HL-60 (cell line): ENCODE measurements around the gene MAPK12.

Experiments
- DNase-seq, 2 experiments: peaks; one replicate each; pipeline ENCODE4 v3.0.0-alpha.2; 2010 to 2020; ENCODE audit warnings: low read depth in 1 of 2, low spot score in 1 of 2
- H3K27ac ChIP-seq: fragments of 250-450 bp; sonication (Bioruptor Pico); replicated peaks from 2 replicates; pipeline ENCODE4 v1.5.1; 2020; ENCODE audit warnings: mild to moderate bottlenecking, moderate library complexity
- H3K27me3 ChIP-seq: fragments of 250-450 bp; sonication (Bioruptor Pico); 2 replicates; pipeline ENCODE4 v1.5.1; 2021; ENCODE audit warnings: mild to moderate bottlenecking, moderate library complexity; ENCODE audit not compliant: insufficient read depth, poor library complexity, severe bottlenecking
- H3K4me3 ChIP-seq: replicated peaks from 2 replicates; pipeline ENCODE4 v1.5.1; 2011; ENCODE audit warnings: mild to moderate bottlenecking, control low read depth, low read length; ENCODE audit not compliant: insufficient read depth
- GABPA ChIP-seq: IDR thresholded peaks from 2 replicates; pipeline ENCODE4 v1.6.1; 2012; ENCODE audit warnings: low read depth
- POLR2AphosphoS5 ChIP-seq: IDR thresholded peaks from 2 replicates; pipeline ENCODE4 v1.6.1; 2012; ENCODE audit warnings: low read depth
- SPI1 ChIP-seq: IDR thresholded peaks from 2 replicates; pipeline ENCODE4 v1.6.1; 2012; ENCODE audit warnings: low read depth, mild to moderate bottlenecking, borderline replicate concordance
- TF ChIP-seq, protein P1 (sequence below): IDR thresholded peaks from 2 replicates; pipeline ENCODE4 v1.6.1; 2012; ENCODE audit warnings: low read depth; ENCODE audit not compliant: insufficient replicate concordance
- TF ChIP-seq, protein P2 (sequence below): IDR thresholded peaks from one replicate; pipeline ENCODE4 v1.5.1; 2011; ENCODE audit warnings: low read length, control low read depth, inconsistent platforms; ENCODE audit not compliant: insufficient read depth

The MAPK12 gene

DNA sequence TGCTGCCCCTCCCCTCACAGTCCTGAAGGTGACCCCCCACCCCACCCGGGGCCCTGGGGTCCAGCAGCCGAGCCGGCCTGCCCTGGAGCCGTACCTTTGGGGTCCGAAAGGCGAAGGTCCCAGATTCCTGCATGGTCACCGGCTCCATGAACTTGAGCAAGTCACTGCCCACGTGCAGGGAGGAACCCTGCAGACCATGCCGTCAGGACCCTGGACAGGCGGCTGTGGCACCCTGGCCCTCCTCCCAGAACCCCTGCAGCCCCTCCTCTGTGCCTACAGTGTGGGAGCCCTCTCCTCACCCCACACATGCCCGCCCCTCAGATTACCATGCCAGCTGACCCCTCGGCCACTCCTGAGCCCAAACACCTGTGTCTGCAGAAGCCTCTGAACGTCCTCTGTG lies 23.0 kb upstream of the MAPK12 start:
- TF ChIP-seq, protein P1, sequence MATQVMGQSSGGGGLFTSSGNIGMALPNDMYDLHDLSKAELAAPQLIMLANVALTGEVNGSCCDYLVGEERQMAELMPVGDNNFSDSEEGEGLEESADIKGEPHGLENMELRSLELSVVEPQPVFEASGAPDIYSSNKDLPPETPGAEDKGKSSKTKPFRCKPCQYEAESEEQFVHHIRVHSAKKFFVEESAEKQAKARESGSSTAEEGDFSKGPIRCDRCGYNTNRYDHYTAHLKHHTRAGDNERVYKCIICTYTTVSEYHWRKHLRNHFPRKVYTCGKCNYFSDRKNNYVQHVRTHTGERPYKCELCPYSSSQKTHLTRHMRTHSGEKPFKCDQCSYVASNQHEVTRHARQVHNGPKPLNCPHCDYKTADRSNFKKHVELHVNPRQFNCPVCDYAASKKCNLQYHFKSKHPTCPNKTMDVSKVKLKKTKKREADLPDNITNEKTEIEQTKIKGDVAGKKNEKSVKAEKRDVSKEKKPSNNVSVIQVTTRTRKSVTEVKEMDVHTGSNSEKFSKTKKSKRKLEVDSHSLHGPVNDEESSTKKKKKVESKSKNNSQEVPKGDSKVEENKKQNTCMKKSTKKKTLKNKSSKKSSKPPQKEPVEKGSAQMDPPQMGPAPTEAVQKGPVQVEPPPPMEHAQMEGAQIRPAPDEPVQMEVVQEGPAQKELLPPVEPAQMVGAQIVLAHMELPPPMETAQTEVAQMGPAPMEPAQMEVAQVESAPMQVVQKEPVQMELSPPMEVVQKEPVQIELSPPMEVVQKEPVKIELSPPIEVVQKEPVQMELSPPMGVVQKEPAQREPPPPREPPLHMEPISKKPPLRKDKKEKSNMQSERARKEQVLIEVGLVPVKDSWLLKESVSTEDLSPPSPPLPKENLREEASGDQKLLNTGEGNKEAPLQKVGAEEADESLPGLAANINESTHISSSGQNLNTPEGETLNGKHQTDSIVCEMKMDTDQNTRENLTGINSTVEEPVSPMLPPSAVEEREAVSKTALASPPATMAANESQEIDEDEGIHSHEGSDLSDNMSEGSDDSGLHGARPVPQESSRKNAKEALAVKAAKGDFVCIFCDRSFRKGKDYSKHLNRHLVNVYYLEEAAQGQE = peak; percentile 10
- TF ChIP-seq SPI1 (no peak), POLR2AphosphoS5 (no peak)
- Histone ChIP-seq H3K27me3 (no peaks in the 10 kb centered on the region), H3K4me3 (no peak overlapping the region), H3K27ac (no peak overlapping the region)
- DNase-seq = no peak

DNA sequence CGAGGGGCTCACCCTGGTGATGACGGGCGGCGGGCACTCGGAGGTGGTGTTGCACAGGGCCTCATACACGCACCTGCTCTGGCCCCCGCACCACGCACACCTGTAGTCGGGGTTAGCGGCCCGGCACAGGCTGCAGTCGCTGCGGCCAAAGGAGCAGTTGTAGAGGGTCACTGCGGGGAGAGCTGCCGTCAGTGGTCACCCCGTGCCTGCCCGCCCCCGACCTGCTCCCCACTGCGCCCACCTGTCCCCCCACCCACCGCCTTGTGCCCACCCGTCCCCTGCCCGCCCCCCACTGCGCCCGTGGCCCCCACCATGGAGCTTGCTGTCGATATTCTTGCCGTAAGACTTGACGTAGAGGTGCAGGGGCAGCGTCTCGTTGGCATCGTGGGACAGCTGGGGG lies 22.3 kb upstream of the MAPK12 start:
- TF ChIP-seq, protein P2, sequence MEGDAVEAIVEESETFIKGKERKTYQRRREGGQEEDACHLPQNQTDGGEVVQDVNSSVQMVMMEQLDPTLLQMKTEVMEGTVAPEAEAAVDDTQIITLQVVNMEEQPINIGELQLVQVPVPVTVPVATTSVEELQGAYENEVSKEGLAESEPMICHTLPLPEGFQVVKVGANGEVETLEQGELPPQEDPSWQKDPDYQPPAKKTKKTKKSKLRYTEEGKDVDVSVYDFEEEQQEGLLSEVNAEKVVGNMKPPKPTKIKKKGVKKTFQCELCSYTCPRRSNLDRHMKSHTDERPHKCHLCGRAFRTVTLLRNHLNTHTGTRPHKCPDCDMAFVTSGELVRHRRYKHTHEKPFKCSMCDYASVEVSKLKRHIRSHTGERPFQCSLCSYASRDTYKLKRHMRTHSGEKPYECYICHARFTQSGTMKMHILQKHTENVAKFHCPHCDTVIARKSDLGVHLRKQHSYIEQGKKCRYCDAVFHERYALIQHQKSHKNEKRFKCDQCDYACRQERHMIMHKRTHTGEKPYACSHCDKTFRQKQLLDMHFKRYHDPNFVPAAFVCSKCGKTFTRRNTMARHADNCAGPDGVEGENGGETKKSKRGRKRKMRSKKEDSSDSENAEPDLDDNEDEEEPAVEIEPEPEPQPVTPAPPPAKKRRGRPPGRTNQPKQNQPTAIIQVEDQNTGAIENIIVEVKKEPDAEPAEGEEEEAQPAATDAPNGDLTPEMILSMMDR = no peak
- TF ChIP-seq, protein P1 = no peak
- no peak for TF ChIP-seq SPI1
- no peak for TF ChIP-seq GABPA
- no peak for TF ChIP-seq POLR2AphosphoS5
- no peaks in the 10 kb centered on the region for H3K27me3 ChIP-seq
- DNase-seq = no peak
- no peak overlapping the region for H3K4me3 ChIP-seq
- H3K27ac ChIP-seq = no peak overlapping the region

DNA sequence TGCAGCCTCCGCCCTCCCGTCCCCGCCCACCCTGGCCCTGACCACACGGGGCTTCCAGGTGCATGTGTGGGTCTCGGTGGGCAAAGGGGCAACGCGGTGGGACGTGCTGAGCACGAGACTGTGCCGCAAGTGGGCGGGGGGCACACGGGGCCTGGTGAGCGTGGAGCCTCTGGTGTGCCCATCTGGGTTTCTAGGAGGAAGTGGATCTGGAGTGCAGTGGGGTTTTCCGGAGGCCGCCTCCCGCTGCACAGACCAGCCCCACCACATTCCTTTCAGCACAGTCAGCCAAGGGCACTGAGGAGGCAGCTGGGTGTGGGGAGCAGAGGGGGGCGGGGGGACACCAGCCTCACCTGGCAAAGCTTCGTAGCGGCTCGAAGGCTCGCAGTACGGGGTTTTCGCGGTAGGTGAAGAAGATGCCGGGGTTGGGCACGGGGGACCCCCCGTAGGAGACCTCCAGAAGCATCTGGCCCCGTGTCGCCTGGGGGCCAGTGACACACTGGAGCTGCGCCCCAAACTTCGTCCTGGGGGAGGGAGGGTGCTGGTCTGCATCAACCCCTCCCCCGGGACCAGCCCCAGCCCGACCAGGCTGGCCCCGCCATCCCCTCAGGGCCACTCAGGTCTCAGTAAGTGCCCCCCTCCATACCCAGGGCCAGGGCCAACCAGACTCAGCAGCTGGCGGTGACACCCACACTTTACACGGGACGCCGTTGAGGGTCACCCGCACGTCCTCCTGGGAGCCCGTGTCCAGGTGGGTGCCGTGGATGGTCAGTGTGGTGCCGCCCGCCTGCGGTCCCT lies 21.1 kb upstream of the MAPK12 start:
- H3K27me3 ChIP-seq = no peaks in the 10 kb centered on the region
- H3K4me3 ChIP-seq = no peak overlapping the region
- TF ChIP-seq GABPA (no peak), POLR2AphosphoS5 (no peak), SPI1 (no peak)
- TF ChIP-seq, protein P1 = no peak
- TF ChIP-seq, protein P2 = no peak
- no peak overlapping the region for H3K27ac ChIP-seq
- DNase-seq = no peak
